MCF 10A (cell line): ENCODE data around the gene RRAGC. TPM values are rescaled to one million over a fixed set of nuclear protein-coding genes. Genes with fewer than 3 reads are reported as not detected.
"Not testable (repeated sequence)": the region's sequence is repeated elsewhere in the genome, so short reads cannot be mapped to it uniquely, and the experiment has no call there.

Experiments
- BruUV-seq: library from RNA; stranded (reverse); fragments of 400-500 nt; replicated peaks from 2 replicates; lab custom pipeline; 2021; lab: Mats Ljungman, UMichigan
- CTCF ChIA-PET: fragments of 300-600 bp; sonication (Branson Sonifier 250); formaldehyde crosslinking; extraction: SDS; loops from one replicate; lab custom pipeline; 2021; ENCODE audit warnings: antibody characterized with exemption, inconsistent platforms; lab: Yijun Ruan, JAX
- POLR2A ChIA-PET: fragments of 300-600, 350-650 bp; sonication (Branson Sonifier 250); formaldehyde crosslinking; extraction: SDS; loops from one replicate; lab custom pipeline; 2020; ENCODE audit warnings: antibody characterized with exemption, inconsistent platforms; lab: Yijun Ruan, JAX
- DNase-seq: peaks from one replicate; pipeline ENCODE4 v3.0.0-alpha.2; 2018; ENCODE audit not compliant: unreplicated experiment
- H3K27ac Mint-ChIP-seq: one replicate; pipeline ENCODE4 v1.8.0; 2022; ENCODE audit warnings: mild to moderate bottlenecking, low read depth, mixed read lengths; ENCODE audit not compliant: unreplicated experiment
- H3K27me3 Mint-ChIP-seq: one replicate; pipeline ENCODE4 v1.8.0; 2022; ENCODE audit warnings: mixed read lengths; ENCODE audit not compliant: insufficient read depth, unreplicated experiment
- H3K36me3 Mint-ChIP-seq: one replicate; pipeline ENCODE4 v1.8.0; 2022; ENCODE audit warnings: mild to moderate bottlenecking, moderate library complexity, mixed read lengths; ENCODE audit not compliant: insufficient read depth, unreplicated experiment
- H3K4me1 Mint-ChIP-seq: one replicate; pipeline ENCODE4 v1.8.0; 2022; ENCODE audit warnings: mixed read lengths; ENCODE audit not compliant: insufficient read depth, unreplicated experiment
- H3K4me3 Mint-ChIP-seq: one replicate; pipeline ENCODE4 v1.8.0; 2022; ENCODE audit warnings: mild to moderate bottlenecking, moderate library complexity, mixed read lengths; ENCODE audit not compliant: unreplicated experiment
- H3K9me3 Mint-ChIP-seq: one replicate; pipeline ENCODE4 v1.8.0; 2022; ENCODE audit warnings: mixed read lengths; ENCODE audit not compliant: unreplicated experiment
- CTCF ChIP-seq: fragments of 200-600 bp; IDR thresholded peaks from one replicate; pipeline ENCODE4 v1.8.0; 2022; ENCODE audit warnings: antibody characterized with exemption, mild to moderate bottlenecking; ENCODE audit not compliant: unreplicated experiment
- intact Hi-C: fragments of 100-400 bp; cut with micrococcal nuclease; formaldehyde crosslinking; loops from 2 replicates; pipeline ENCODE4 v1.14.1; 2022
- total RNA-seq: library from RNA; stranded (reverse); gene quantifications from 2 replicates; pipeline ENCODE4 v1.2.3, GENCODE V29; 2022

The RRAGC gene
- total RNA-seq, 1 experiment from 2014 or later, result 23.3 TPM

- POLR2A ChIA-PET, result no interaction called here
- H3K36me3 Mint-ChIP-seq, result peaks cover 62% of the 10 kb centered on the region
- TF ChIP-seq CTCF, result no peak
- H3K27me3 Mint-ChIP-seq, result no peaks in the 10 kb centered on the region
- no peaks in the 10 kb centered on the region for H3K9me3 Mint-ChIP-seq
- no TSS peak for BruUV-seq
- DNase-seq, result no peak
- no peak overlapping the region for H3K27ac Mint-ChIP-seq
- no peak overlapping the region for H3K4me3 Mint-ChIP-seq
- CTCF ChIA-PET, result interaction anchor here (0.7 to 1.5 kb wide), 4 partner anchors 10 to 815 kb away, joined by 3 to 6 read pairs (median 4); no protein-coding TSS in a partner anchor
- peaks cover 12% of the 10 kb centered on the region for H3K4me1 Mint-ChIP-seq
- intact Hi-C loops, result loop anchor here (10.0 kb wide), 3 partner anchors 255 to 945 kb away; no protein-coding TSS in a partner anchor
Observed at GRCh38 chr1:38839363-38839762, 20.2 kb downstream of the RRAGC start.

- H3K27me3 Mint-ChIP-seq, H3K27ac Mint-ChIP-seq, BruUV-seq, H3K4me3 Mint-ChIP-seq, H3K9me3 Mint-ChIP-seq, H3K4me1 Mint-ChIP-seq, DNase-seq: not testable (repeated sequence)
- ChIA-PET POLR2A (interaction anchor here (1.0 to 1.6 kb wide), 2 partner anchors 12 to 809 kb away, joined by 4 to 7 read pairs; no protein-coding TSS in a partner anchor), CTCF (interaction anchor here (0.6 to 2.1 kb wide), 4 partner anchors 328 to 824 kb away, joined by 3 to 16 read pairs (median 4); no protein-coding TSS in a partner anchor)
- peaks cover 35% of the 10 kb centered on the region for H3K36me3 Mint-ChIP-seq
- intact Hi-C loops, result loop anchor here (10.0 kb wide), 3 partner anchors 252 to 942 kb away; no protein-coding TSS in a partner anchor
Observed at GRCh38 chr1:38836316-38836715, 23.3 kb downstream of the RRAGC start.

- no TSS peak for BruUV-seq
- POLR2A ChIA-PET, result interaction anchor here (0.6 to 1.9 kb wide), 7 partner anchors 9 to 823 kb away, joined by 3 to 16 read pairs (median 3); partner anchors contain the start of gene UTP11
Observed at GRCh38 chr1:38834937-38835827, 24.4 kb downstream of the RRAGC start.

More at GRCh38 chr1:38834937-38835827, 24.4 kb downstream of the RRAGC start:
- no peaks in the 10 kb centered on the region for H3K9me3 Mint-ChIP-seq
- CTCF ChIA-PET, result interaction anchor here (0.5 to 1.9 kb wide), 22 partner anchors 11 to 1220 kb away, joined by 3 to 26 read pairs (median 4); partner anchors contain the start of gene UTP11
- DNase-seq, result peak; percentile 86
- peaks cover 6% of the 10 kb centered on the region for H3K4me1 Mint-ChIP-seq
- peaks cover 12% of the 10 kb centered on the region for H3K27me3 Mint-ChIP-seq
- H3K36me3 Mint-ChIP-seq, result peaks cover 27% of the 10 kb centered on the region
- peak; percentile 70 for TF ChIP-seq CTCF
- H3K4me3 Mint-ChIP-seq, result no peak overlapping the region
- H3K27ac Mint-ChIP-seq, result no peak overlapping the region
- intact Hi-C loops, result loop anchor here (1.0 to 10.0 kb wide), 5 partner anchors 250 to 940 kb away; no protein-coding TSS in a partner anchor
